ENCODE data around the gene FRAT1.
"Not testable (repeated sequence)": the region's sequence is repeated elsewhere in the genome, so short reads cannot be mapped to it uniquely, and the experiment has no call there.

FRAT1 gene

DNA sequence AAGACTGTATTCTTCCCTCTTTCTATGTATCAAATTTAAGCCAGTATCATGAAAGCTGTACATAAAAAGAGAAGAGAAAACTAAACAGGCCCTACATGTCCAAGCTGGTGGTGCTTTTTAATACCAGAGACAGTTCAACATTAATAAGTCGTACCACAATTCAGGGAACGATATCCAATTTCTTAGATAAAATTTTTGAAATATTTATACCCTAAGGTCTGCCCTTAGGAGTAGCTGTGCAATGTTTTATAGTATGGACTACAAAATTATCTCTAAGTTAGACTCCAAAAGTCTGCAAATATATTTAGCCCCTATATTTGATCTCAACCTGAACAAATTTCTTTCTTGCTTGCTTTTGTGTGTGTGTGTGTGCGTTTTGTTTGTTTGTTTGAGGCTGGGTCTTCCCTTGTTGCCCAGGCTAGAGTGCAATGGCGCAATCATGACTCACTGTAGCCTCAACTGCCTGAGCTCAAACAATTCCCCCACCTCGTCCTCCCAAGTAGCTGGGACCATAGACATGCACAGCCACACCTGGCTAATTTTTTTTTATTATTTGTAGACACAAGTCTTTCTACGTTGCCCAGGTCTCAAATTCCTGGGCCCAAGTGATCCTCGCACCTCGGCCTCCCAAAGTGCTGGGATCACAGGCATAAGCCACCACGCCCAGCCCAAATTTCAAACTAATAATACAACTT, 39.8 kb upstream of the FRAT1 start:
- no peak overlapping the region for H3K4me3 ChIP-seq (ENCODE audit: low read depth, low read length)
- TF ChIP-seq CTCF (IDR thresholded peaks at IDR 0.05; ENCODE audit: insufficient read depth, low read depth, low read length, missing control alignments), result no peak
- DNase-seq (ENCODE audit: low read depth), result no peak

DNA sequence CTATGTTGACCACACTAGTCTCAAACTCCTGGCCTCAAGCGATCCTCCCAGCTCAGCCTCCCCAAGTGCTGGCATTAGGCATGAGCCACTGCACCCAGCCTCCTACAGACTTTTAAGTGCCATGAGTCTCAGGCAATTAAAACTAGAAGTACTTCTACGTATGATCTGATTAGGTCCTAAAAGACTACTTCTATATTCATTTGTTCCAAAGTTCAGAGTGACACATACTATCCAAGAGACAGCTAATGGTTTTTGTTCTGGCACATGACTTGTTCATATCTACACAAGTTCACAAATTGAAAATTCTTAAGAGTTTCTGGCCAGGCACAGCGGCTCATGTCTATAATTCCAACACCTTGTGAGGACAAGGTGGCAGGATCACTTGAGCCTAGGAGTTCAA, 38.3 kb upstream of the FRAT1 start:
- H3K4me3 ChIP-seq (ENCODE audit: low read depth, low read length), result no peak overlapping the region
- no peak for TF ChIP-seq CTCF (IDR thresholded peaks at IDR 0.05; ENCODE audit: insufficient read depth, low read depth, low read length, missing control alignments)
- DNase-seq (ENCODE audit: low read depth), result no peak

DNA sequence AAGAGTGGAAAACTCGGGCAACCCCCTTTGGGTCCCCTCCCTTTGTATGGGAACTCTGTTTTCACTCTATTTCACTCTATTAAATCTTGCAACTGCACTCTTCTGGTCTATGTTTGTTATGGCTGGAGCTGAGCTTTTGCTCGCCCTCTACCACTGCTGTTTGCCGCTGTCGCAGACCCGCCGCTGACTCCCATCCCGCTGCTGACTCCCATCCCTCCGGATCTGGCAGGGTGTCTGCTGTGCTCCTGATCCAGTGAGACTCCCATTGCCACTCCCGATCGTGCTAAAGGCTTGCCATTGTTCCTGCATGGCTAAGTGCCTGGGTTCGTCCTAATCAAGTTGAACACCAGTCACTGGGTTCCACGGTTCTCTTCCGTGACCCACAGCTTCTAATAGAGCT, 29.0 kb upstream of the FRAT1 start:
- not testable (repeated sequence) for DNase-seq (ENCODE audit: low read depth)

DNA sequence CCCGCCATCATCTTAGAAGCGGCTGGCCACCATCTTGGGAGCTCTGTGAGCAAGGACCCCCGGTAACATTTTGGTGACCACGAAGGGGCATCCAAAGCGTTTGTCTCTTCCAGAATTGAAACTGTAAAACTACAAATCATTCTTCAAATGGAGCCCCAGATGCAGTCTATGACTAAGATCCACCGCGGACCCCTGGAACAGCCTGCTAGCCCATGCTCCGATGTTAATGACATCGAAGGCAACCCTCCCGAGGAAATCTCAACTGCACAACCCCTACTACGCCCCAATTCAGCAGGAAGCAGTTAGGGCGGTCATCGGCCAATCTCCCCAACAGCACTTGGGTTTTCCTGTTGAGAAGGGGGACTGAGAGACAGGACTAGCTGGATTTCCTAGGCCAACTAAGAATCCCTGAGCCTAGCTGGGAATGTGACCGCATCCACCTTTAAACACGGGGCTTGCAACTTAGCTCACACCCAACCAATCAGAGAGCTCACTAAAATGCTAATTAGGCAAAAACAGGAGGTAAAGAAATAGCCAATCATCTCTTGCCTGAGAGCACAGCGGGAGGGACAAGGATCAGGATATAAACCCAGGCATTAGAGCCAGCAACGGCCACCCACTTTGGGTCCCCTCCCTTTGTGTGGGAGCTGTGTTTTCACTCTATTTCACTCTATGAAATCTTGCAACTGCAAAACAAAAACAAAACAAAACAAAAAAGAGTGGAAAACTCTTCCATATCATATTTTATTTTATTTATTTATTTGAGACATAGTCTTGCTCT, 28.3 kb upstream of the FRAT1 start:
- DNase-seq (ENCODE audit: low read depth), result not testable (repeated sequence)
- peak overlapping the region; percentile 73 for H3K4me3 ChIP-seq (ENCODE audit: low read depth, low read length)

More for the DNA sequence above, 29.0 kb upstream of the FRAT1 start:
- H3K4me3 ChIP-seq (ENCODE audit: low read depth, low read length), result not testable (repeated sequence)

GRCh38 chr10:97291357-97292096, 27.5 kb upstream of the FRAT1 start:
- TF ChIP-seq CTCF (IDR thresholded peaks at IDR 0.05; ENCODE audit: insufficient read depth, low read depth, low read length, missing control alignments), result no peak
- H3K4me3 ChIP-seq (ENCODE audit: low read depth, low read length), result peak overlapping the region; percentile 73
- DNase-seq (ENCODE audit: low read depth), result no peak

GRCh38 chr10:97292097-97292861, 26.8 kb upstream of the FRAT1 start, which contains the start of gene ARHGAP19:
ARHGAP19 (minus strand) TSS chr10:97292637; CDS start chr10:97292627, 10 bp downstream.
- peak within 1 kb of the TSS; percentile 73 for H3K4me3 ChIP-seq (ENCODE audit: low read depth, low read length)
- peak; percentile 98 for DNase-seq (ENCODE audit: low read depth)
- no peak for TF ChIP-seq CTCF (IDR thresholded peaks at IDR 0.05; ENCODE audit: insufficient read depth, low read depth, low read length, missing control alignments)

GRCh38 chr10:97292862-97293198, 26.2 kb upstream of the FRAT1 start:
- TF ChIP-seq CTCF (IDR thresholded peaks at IDR 0.05; ENCODE audit: insufficient read depth, low read depth, low read length, missing control alignments), result no peak
- peak overlapping the region; percentile 22; the same call in 1 of the 2 replicates for H3K4me3 ChIP-seq (ENCODE audit: low read depth, low read length)
- no peak for DNase-seq (ENCODE audit: low read depth)

Measured in GM12865 (cell line).